GM23338 (cell line): ENCODE results near the gene ABCA13. TPM values are rescaled to one million over a fixed set of nuclear protein-coding genes. Genes with fewer than 3 reads are reported as not detected.

Experiments used
- ATAC-seq: fragments of 200-7000 bp; cut with Tn5 transposase; 3 replicates; pipeline ENCODE4 v1.9.1; 2020
- DNase-seq: peaks from one replicate; pipeline ENCODE4 v3.0.0-alpha.2; 2015; ENCODE audit warnings: low spot score
- H2AFZ ChIP-seq: fragments of 200-600 bp; sonication (generic); 2 replicates; pipeline ENCODE4 v1.8.0; 2016; ENCODE audit warnings: antibody characterized with exemption, mild to moderate bottlenecking, moderate library complexity
- H3F3A ChIP-seq: fragments of 200-600 bp; sonication (generic); replicated peaks from 2 replicates; pipeline ENCODE4 v1.8.0; 2017; ENCODE audit warnings: antibody characterized with exemption, mixed run types, low read depth
- H3K27ac ChIP-seq: fragments of 200-600 bp; sonication (generic); 2 replicates; pipeline ENCODE4 v1.6.1; 2016; ENCODE audit warnings: low read depth
- H3K27me3 ChIP-seq: fragments of 200-600 bp; sonication (generic); 2 replicates; pipeline ENCODE4 v1.8.0; 2016; ENCODE audit warnings: mild to moderate bottlenecking, mixed run types, moderate library complexity; ENCODE audit not compliant: insufficient read depth
- H3K36me3 ChIP-seq: fragments of 200-600 bp; sonication (generic); 2 replicates; pipeline ENCODE4 v1.8.0; 2016; ENCODE audit warnings: mild to moderate bottlenecking; ENCODE audit not compliant: insufficient read depth
- H3K4me1 ChIP-seq: fragments of 200-600 bp; sonication (generic); 2 replicates; pipeline ENCODE4 v1.8.0; 2016; ENCODE audit warnings: mild to moderate bottlenecking, moderate library complexity; ENCODE audit not compliant: insufficient read depth
- H3K4me2 ChIP-seq: fragments of 200-600 bp; sonication (generic); 2 replicates; pipeline ENCODE4 v1.7.1; 2017; ENCODE audit warnings: mixed run types
- H3K4me3 ChIP-seq: fragments of 200-600 bp; sonication (generic); 2 replicates; pipeline ENCODE4 v1.6.1; 2016; ENCODE audit warnings: mixed run types
- H3K79me2 ChIP-seq: fragments of 200-600 bp; sonication (generic); replicated peaks from 2 replicates; pipeline ENCODE4 v1.8.0; 2017; ENCODE audit warnings: mild to moderate bottlenecking; ENCODE audit not compliant: insufficient read depth
- H3K9me2 ChIP-seq: fragments of 200-600 bp; sonication (generic); 2 replicates; pipeline ENCODE4 v1.8.0; 2017; ENCODE audit not compliant: insufficient read depth
- H4K20me1 ChIP-seq: fragments of 200-600 bp; sonication (generic); replicated peaks from 2 replicates; pipeline ENCODE4 v1.8.0; 2017; ENCODE audit warnings: mild to moderate bottlenecking; ENCODE audit not compliant: insufficient read depth
- H3K27ac Mint-ChIP-seq: 2 replicates; pipeline ENCODE4 v1.8.0; 2020; ENCODE audit warnings: inconsistent platforms, mild to moderate bottlenecking, moderate library complexity, mixed read lengths
- H3K27me3 Mint-ChIP-seq: 3 replicates; pipeline ENCODE4 v1.8.0; 2022; ENCODE audit warnings: low read depth, mild to moderate bottlenecking, moderate library complexity, mixed read lengths, inconsistent platforms; ENCODE audit not compliant: insufficient read depth, poor library complexity
- H3K36me3 Mint-ChIP-seq: 3 replicates; pipeline ENCODE4 v1.8.0; 2021; ENCODE audit warnings: low read depth, mild to moderate bottlenecking, inconsistent platforms, moderate library complexity, mixed read lengths
- H3K4me1 Mint-ChIP-seq: 3 replicates; pipeline ENCODE4 v1.8.0; 2020; ENCODE audit warnings: mild to moderate bottlenecking, inconsistent platforms, mixed read lengths
- H3K4me3 Mint-ChIP-seq: 3 replicates; pipeline ENCODE4 v1.8.0; 2021; ENCODE audit warnings: moderate library complexity, mild to moderate bottlenecking, inconsistent platforms, mixed read lengths
- H3K9me3 Mint-ChIP-seq: 3 replicates; pipeline ENCODE4 v1.8.0; 2020; ENCODE audit warnings: moderate library complexity, mild to moderate bottlenecking, inconsistent platforms, mixed read lengths
- CREB1 ChIP-seq: fragments of 250-450 bp; sonication (Bioruptor Pico); IDR thresholded peaks from 2 replicates; pipeline ENCODE4 v1.5.0; 2020; ENCODE audit warnings: low read depth, mild to moderate bottlenecking, moderate library complexity
- CTCF ChIP-seq, 2 experiments: fragments of 200-600 bp in 1 of 2; sonication (generic) in 1 of 2; conservative IDR thresholded peaks; 2 replicates each; pipeline versions ENCODE4 v1.5.1 to v1.6.1; 2016 to 2017; ENCODE audit warnings: antibody characterized with exemption in 2 of 2, low read depth in 2 of 2, mild to moderate bottlenecking in 2 of 2, moderate library complexity in 1 of 2
- ETS1 ChIP-seq: IDR thresholded peaks from 2 replicates; pipeline ENCODE4 v1.6.1; 2016; ENCODE audit warnings: antibody characterized with exemption
- EZH2 ChIP-seq: fragments of 200-600 bp; sonication (generic); IDR thresholded peaks from one replicate; pipeline ENCODE4 v1.8.0; 2017; ENCODE audit warnings: antibody characterized with exemption, mild to moderate bottlenecking, low read depth; ENCODE audit not compliant: unreplicated experiment
- NANOG ChIP-seq: IDR thresholded peaks from 2 replicates; pipeline ENCODE4 v1.6.1; 2016; ENCODE audit warnings: antibody characterized with exemption, borderline replicate concordance
- POLR2AphosphoS5 ChIP-seq: IDR thresholded peaks from 2 replicates; pipeline ENCODE4 v1.6.1; 2016; ENCODE audit warnings: antibody characterized with exemption, low read depth
- STAT1 ChIP-seq: IDR thresholded peaks from one replicate; pipeline ENCODE4 v1.6.1; 2016; ENCODE audit warnings: antibody characterized with exemption; ENCODE audit not compliant: unreplicated experiment
- ZNF114 ChIP-seq: fragments of 250-450 bp; sonication (Bioruptor Pico); IDR thresholded peaks from 2 replicates; pipeline ENCODE4 v1.5.0; 2020; ENCODE audit warnings: mild to moderate bottlenecking, moderate library complexity
- ZNF331 ChIP-seq: fragments of 250-450 bp; sonication (Bioruptor Pico); IDR thresholded peaks from 2 replicates; pipeline ENCODE4 v1.5.0; 2020; ENCODE audit warnings: low read depth, mild to moderate bottlenecking, moderate library complexity
- polyA plus RNA-seq: library from polyadenylated mRNA; unstranded; fragments of >200 nt; fragmentation: Nextera tagmentation; extraction: Ambion mirVana; gene quantifications from 2 replicates; pipeline ENCODE4 v1.2.1, GENCODE V29; 2016
- total RNA-seq: library from RNA; depleted of rRNA; stranded (reverse); fragments of >200 nt; shearing (Covaris generic); gene quantifications from 2 replicates; pipeline ENCODE4 v1.2.3, GENCODE V29; 2014

ABCA13 gene
- total and polyA plus RNA-seq, 2 experiments from 2014 or later = 0.21 TPM; not detected in 1

- H3K4me3 ChIP-seq = no peak overlapping the region
- H3K9me2 ChIP-seq = peaks cover 7% of the 10 kb centered on the region
- Mint-ChIP-seq H3K9me3 (peaks cover 19% of the 10 kb centered on the region), H3K27me3 (peaks cover 4% of the 10 kb centered on the region), H3K27ac (peak overlapping the region; percentile 16; the same call in 1 of the 2 replicates), H3K4me3 (no peak overlapping the region), H3K36me3 (peaks cover 14% of the 10 kb centered on the region; the same call in 2 of the 3 replicates), H3K4me1 (no peaks in the 10 kb centered on the region; the same call in 2 of the 3 replicates)
- no peak overlapping the region for H3K4me2 ChIP-seq
- H3K27me3 ChIP-seq = no peaks in the 10 kb centered on the region
- peak overlapping the region; percentile 50 for H2AFZ ChIP-seq
- no peaks in the 10 kb centered on the region for H3K79me2 ChIP-seq
- H4K20me1 ChIP-seq = no peaks in the 10 kb centered on the region
- TF ChIP-seq CTCF (conservative IDR thresholded peaks at IDR 0.05; ENCODE audit: low read depth in 2 of 2) = peak; percentile 27 to 55; a peak in 3 of 4 replicates
- TF ChIP-seq NANOG = no peak
- no peaks in the 10 kb centered on the region for H3F3A ChIP-seq
- no peak overlapping the region for H3K27ac ChIP-seq
- DNase-seq = peak; percentile 29
- H3K4me1 ChIP-seq = peaks cover 1% of the 10 kb centered on the region; the same call in 1 of the 2 replicates
- no peak for ATAC-seq
- no peaks in the 10 kb centered on the region for H3K36me3 ChIP-seq
Measured at GRCh38 chr7:48188776-48189520, 17.7 kb downstream of the ABCA13 start.

- Histone ChIP-seq H3K4me2 (no peak overlapping the region), H3F3A (no peaks in the 10 kb centered on the region), H3K9me2 (peaks cover 7% of the 10 kb centered on the region), H3K4me3 (no peak overlapping the region), H3K27me3 (no peaks in the 10 kb centered on the region), H4K20me1 (no peaks in the 10 kb centered on the region), H3K27ac (no peak overlapping the region), H2AFZ (no peak overlapping the region), H3K36me3 (no peaks in the 10 kb centered on the region), H3K79me2 (no peaks in the 10 kb centered on the region), H3K4me1 (no peaks in the 10 kb centered on the region)
- H3K4me3 Mint-ChIP-seq = no peak overlapping the region
- ATAC-seq (no peak), DNase-seq (no peak)
- no peak overlapping the region for H3K27ac Mint-ChIP-seq
- H3K9me3 Mint-ChIP-seq = peaks cover 10% of the 10 kb centered on the region
- peaks cover 2% of the 10 kb centered on the region for H3K27me3 Mint-ChIP-seq
- H3K4me1 Mint-ChIP-seq = no peaks in the 10 kb centered on the region
- no peak for TF ChIP-seq POLR2AphosphoS5
- no peak for TF ChIP-seq STAT1
- no peak for TF ChIP-seq EZH2
- TF ChIP-seq ZNF331 (CRISPR knock-in tag) = no peak
- no peak for TF ChIP-seq ZNF114
- no peak for TF ChIP-seq ETS1
- no peak for TF ChIP-seq CREB1 (CRISPR knock-in tag)
- H3K36me3 Mint-ChIP-seq = peaks cover 9% of the 10 kb centered on the region; the same call in 1 of the 3 replicates
Measured at GRCh38 chr7:48192996-48193395, 21.7 kb downstream of the ABCA13 start.
